Midbrain (tissue), 1 donor: ENCODE measurements around the gene SPTSSA.
"Not testable (repeated sequence)": the region's sequence is repeated elsewhere in the genome, so short reads cannot be mapped to it uniquely, and the experiment has no call there.

ENCODE experiments used
- DNase-seq: peaks from one replicate; lab custom pipeline; 2025; lab: John Stamatoyannopoulos, UW

Gene SPTSSA

GRCh38 chr14:34426313-34427295 is 35.4 kb downstream of the SPTSSA start:
- DNase-seq = no peak

DNA sequence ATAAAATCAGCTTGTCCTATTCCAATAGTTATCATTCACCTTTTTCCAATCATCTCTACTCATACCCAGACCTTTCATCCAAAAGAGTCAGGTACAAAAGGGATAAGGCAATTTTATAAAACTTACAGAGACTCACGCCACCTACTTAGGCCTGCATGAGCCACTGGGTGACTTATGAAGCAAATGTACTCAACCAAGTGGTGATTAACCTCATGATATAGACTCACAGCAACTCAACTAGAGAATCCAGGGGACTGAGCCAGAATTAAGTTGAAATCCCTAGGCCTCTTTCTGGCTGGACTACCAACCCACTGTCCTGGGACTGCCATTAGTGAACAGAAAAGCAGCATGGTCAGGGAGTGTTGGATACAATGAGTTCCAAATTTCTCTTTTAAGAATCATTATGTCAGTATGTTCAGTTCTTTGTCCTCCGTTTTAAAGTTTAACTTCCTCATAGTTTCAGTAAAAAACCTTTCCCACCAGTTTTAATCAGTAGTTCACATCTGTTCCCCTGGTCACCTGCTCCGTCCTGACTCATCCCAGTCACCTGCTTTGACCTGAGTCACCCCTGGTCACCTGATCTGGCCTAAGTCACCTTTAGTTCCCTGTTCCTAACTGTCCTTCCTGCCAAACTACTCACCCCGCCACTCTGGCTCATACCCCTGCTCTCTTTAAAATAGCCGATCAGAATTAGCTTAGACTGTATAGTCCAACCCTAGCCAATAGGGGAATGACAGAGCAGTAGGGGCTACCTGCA is 36.8 kb downstream of the SPTSSA start:
- DNase-seq = no peak

DNA sequence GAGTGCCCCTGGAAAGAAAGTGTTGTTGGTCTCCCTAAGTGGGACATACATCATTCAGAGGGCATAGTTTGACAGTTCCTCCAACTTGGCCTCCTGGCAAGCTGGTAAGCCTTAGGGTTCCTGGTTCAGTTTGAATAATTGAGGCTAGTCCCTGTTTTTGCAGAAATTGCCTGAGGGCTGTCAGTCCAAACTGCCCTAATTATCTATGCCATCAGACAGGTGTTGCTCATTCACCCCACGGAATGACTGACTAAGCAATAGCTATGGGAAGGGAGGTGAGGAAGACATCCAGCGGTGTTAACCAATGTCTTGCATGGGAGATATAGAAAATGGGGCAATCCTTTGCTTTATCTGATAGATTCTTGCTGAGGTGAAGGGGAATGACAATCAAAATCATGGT is 37.6 kb downstream of the SPTSSA start:
- no peak for DNase-seq

DNA sequence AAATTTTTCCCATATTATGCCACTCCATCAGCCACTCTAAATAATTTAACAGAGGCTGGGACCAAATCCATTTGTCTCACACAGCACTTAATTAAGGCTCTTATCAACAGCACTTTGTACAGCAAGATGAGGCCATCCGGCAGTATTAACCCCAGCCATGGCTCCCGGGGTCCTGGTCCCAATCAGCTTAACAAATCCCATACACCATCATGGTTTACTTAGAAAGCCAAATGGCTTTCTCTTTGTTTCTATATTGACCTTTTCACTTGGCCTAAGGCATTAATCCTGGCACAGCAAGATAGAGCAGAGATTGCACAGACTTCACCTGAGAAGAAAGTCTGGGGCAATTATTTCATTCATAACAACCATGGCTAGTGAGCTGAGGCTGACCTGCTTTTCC is 38.6 kb downstream of the SPTSSA start:
- no peak for DNase-seq

- DNase-seq = no peak
These were observed 41.4 kb downstream of the SPTSSA start for GRCh38 chr14:34420547-34421150.

DNA sequence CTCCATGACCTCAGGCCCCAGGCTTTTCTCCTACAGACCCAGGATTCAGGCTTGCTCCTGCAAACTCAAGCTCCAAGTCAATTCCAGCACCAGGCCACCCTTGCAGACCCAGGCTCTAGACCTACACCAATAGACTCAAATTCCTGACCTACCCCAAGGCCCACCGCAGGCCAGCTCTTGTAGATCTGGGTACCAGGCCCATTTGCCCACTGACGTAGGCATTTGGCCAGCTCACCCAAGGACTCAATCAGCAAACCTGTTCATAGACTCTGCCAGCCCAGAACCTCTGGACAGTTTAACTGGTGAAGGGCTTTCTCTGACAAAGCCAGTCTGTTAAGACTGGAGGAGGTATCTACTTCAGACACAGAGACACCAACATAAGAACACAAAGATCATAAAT is 52.3 kb downstream of the SPTSSA start:
- DNase-seq = no peak

DNA sequence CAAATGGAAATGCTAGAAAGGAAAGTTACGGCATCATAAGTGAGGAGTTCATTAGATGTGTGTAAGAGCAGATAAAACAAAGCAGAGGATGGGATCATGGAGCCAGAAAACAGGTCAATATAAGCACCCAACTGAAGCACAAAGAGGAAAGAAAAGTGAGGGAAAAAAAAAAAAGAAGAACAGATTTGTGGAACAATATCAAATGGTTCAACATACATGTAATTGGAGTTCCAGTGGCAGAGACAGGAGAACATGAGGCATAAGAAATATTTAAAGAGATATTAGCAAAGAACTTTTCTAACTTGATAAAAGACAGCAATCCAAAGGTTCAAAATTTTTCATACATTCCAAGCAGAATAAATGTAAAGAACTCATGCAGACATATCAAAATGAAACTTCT is 54.1 kb downstream of the SPTSSA start:
- no peak for DNase-seq

DNA sequence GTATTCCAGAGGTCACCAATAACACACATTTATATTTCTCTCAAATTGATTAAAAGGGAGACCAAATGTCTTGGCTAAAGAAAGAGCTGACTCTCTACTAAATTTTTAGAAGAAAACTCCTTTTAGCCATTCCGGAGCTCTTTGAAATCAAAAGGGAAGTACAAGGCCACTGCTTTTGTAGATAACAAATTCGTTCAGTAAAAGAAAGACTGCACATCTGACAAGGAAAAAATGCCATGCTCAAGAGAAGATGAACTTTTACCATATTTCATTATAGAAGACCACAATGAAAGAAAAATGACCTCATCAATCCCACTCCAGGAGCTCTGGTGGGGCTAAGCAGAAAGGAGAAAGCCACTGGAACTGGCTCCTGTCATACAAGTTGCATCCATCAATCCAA is 57.6 kb downstream of the SPTSSA start:
- DNase-seq = no peak

GRCh38 chr14:34403646-34404045 is 58.4 kb downstream of the SPTSSA start:
- no peak for DNase-seq

DNA sequence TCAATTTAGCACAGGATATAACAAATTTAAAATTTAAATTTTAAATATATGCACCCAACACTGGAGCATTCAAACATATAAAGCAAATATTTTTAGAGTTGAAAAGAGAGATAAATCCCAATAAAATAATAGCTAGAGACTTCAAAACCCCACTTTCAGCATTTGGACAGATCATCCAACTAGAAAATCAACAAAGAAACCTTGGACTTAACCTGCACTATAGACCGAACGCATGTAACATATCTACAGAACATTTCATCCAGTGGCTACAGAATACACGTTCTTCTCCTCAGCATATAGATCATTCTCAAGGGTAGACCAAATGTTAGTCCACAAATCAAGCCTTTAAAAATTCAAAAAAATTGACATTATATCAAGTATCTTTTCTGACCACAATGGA is 64.0 kb downstream of the SPTSSA start:
- no peak for DNase-seq

DNA sequence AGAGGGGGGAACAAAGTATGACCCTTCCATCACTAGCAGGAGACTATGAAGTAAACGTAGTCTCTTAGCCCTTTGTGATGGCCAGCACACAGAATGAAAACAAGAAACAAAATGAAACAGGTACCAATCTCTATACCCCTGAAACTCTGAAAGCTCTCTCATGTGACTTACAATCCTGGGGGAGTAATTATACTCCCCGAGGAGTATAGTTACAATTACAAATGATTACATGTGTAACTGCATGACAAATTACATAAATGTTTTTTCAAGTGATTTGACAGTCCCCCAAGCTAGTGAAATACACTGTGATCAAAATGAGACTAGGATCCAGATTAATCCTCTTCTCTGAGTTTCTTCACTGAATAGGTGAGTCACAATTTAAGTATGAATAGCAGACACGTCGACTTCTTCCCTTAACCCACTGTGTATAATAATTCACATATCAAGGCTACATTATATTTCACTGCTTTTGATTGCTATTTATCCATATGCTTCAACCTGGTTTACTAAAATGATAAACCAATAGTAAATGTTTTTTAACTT is 74.0 kb downstream of the SPTSSA start:
- no peak for DNase-seq

- DNase-seq = no peak
These were observed 75.1 kb downstream of the SPTSSA start for GRCh38 chr14:34386865-34387485.

GRCh38 chr14:34385881-34386280 is 76.2 kb downstream of the SPTSSA start:
- not testable (repeated sequence) for DNase-seq

- no peak for DNase-seq
These were observed 78.2 kb downstream of the SPTSSA start for GRCh38 chr14:34383839-34384238.
